GM12878 (cell line): Measurements from ENCODE around the gene MYLK4.

Experiments
- BHLHE40 ChIP-seq, 2 experiments: fragments of 450-650 bp in 1 of 2; IDR thresholded peaks; 2 replicates each; pipeline ENCODE4 v1.6.1; 2011 to 2017; ENCODE audit warnings: low read depth in 2 of 2, borderline replicate concordance in 1 of 2, improper control_type of control experiment in 1 of 2, low read length in 1 of 2, mild to moderate bottlenecking in 1 of 2
- EZH2 ChIP-seq: IDR thresholded peaks from 2 replicates; pipeline ENCODE4 v1.6.1; 2012; ENCODE audit warnings: low read depth, mild to moderate bottlenecking, control low read depth, inconsistent platforms, low read length, borderline replicate concordance; ENCODE audit not compliant: control insufficient read depth
- HCFC1 ChIP-seq: fragments of 150-350 bp; IDR thresholded peaks from 2 replicates; pipeline ENCODE4 v1.6.1; 2014; ENCODE audit warnings: low read length
- MEF2A ChIP-seq: IDR thresholded peaks from 2 replicates; pipeline ENCODE4 v1.6.1; 2011; ENCODE audit warnings: low read depth, mild to moderate bottlenecking, low read length, moderate library complexity; ENCODE audit not compliant: insufficient read depth
- MLLT1 ChIP-seq: fragments of 450-650 bp; IDR thresholded peaks from 2 replicates; pipeline ENCODE4 v1.6.1; 2016; ENCODE audit warnings: mild to moderate bottlenecking
- POLR2A ChIP-seq: IDR thresholded peaks from 2 replicates; pipeline ENCODE4 v1.6.1; 2011; ENCODE audit warnings: low read depth, mild to moderate bottlenecking, low read length
- POLR2AphosphoS5 ChIP-seq: IDR thresholded peaks from 2 replicates; pipeline ENCODE4 v1.6.1; 2011; ENCODE audit warnings: mild to moderate bottlenecking, low read length, inconsistent platforms
- RAD21 ChIP-seq: IDR thresholded peaks from 2 replicates; pipeline ENCODE4 v1.6.1; 2011; ENCODE audit warnings: mild to moderate bottlenecking, low read depth, low read length, moderate library complexity; ENCODE audit not compliant: insufficient read depth
- SMAD1 ChIP-seq: fragments of 450-650 bp; IDR thresholded peaks from 2 replicates; pipeline ENCODE4 v1.6.1; 2018; ENCODE audit warnings: mild to moderate bottlenecking, low read depth; ENCODE audit not compliant: partially characterized antibody
- SMC3 ChIP-seq: IDR thresholded peaks from 2 replicates; pipeline ENCODE4 v1.6.1; 2011; ENCODE audit warnings: low read length, improper control_type of control experiment, borderline replicate concordance
- SP1 ChIP-seq: IDR thresholded peaks from one replicate; pipeline ENCODE4 v1.6.1; 2011; ENCODE audit warnings: low read depth, low read length
- TF ChIP-seq, protein P1 (sequence below), 3 experiments: IDR thresholded peaks in 2 of 3; conservative IDR thresholded peaks in 1 of 3; 2 replicates each; pipeline ENCODE4 v1.5.1; 2011; ENCODE audit warnings: low read depth in 3 of 3, low read length in 3 of 3, mild to moderate bottlenecking in 3 of 3, control low read depth in 2 of 3, moderate library complexity in 2 of 3, inconsistent platforms in 1 of 3, mixed read lengths in 1 of 3; ENCODE audit not compliant: control insufficient read depth in 2 of 3, insufficient read depth in 1 of 3; ENCODE audit errors: extremely low read depth in 1 of 3

- TF ChIP-seq RAD21 (no peak), POLR2A (no peak), SMAD1 (no peak), POLR2AphosphoS5 (no peak), MEF2A (no peak), BHLHE40 (IDR thresholded peaks at IDR 0.05; ENCODE audit: borderline replicate concordance in 1 of 2, low read depth in 2 of 2, low read length in 1 of 2) (peak; percentile 39 to 60; a peak in 2 of 4 replicates), EZH2 (no peak), SMC3 (no peak), MLLT1 (0 out of 2 replicates have a peak, but pooled peaks have one; percentile 26), HCFC1 (no peak), SP1 (no peak)
- TF ChIP-seq, protein P1, sequence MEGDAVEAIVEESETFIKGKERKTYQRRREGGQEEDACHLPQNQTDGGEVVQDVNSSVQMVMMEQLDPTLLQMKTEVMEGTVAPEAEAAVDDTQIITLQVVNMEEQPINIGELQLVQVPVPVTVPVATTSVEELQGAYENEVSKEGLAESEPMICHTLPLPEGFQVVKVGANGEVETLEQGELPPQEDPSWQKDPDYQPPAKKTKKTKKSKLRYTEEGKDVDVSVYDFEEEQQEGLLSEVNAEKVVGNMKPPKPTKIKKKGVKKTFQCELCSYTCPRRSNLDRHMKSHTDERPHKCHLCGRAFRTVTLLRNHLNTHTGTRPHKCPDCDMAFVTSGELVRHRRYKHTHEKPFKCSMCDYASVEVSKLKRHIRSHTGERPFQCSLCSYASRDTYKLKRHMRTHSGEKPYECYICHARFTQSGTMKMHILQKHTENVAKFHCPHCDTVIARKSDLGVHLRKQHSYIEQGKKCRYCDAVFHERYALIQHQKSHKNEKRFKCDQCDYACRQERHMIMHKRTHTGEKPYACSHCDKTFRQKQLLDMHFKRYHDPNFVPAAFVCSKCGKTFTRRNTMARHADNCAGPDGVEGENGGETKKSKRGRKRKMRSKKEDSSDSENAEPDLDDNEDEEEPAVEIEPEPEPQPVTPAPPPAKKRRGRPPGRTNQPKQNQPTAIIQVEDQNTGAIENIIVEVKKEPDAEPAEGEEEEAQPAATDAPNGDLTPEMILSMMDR (IDR thresholded peaks at IDR 0.05 in 2 of 3, conservative IDR thresholded peaks at IDR 0.05 in 1 of 3; ENCODE audit: control insufficient read depth in 2 of 3, extremely low read depth in 1 of 3, insufficient read depth in 1 of 3, low read depth in 3 of 3, low read length in 3 of 3) = no peak
Observed at GRCh38 chr6:2733324-2733723, 17.4 kb downstream of the MYLK4 start.
